ENCODE measurements around the gene LTBP3.

The LTBP3 gene

GRCh38 chr11:65585396-65586246 lies 27.5 kb upstream of the LTBP3 start:
- DNase-seq (ENCODE audit: low spot score), result no peak

GRCh38 chr11:65584723-65585171 lies 26.6 kb upstream of the LTBP3 start:
- DNase-seq (ENCODE audit: low spot score), result no peak

GRCh38 chr11:65584106-65584505 lies 25.9 kb upstream of the LTBP3 start:
- DNase-seq (ENCODE audit: low spot score), result no peak

GRCh38 chr11:65583589-65583988 lies 25.4 kb upstream of the LTBP3 start:
- no peak for DNase-seq (ENCODE audit: low spot score)

- no peak for DNase-seq (ENCODE audit: low spot score)
Measured at GRCh38 chr11:65581928-65582327, 23.8 kb upstream of the LTBP3 start.

GRCh38 chr11:65580756-65581155 lies 22.6 kb upstream of the LTBP3 start:
- no peak for DNase-seq (ENCODE audit: low spot score)

- DNase-seq (ENCODE audit: low spot score), result no peak
Measured at GRCh38 chr11:65580031-65580692, 22.0 kb upstream of the LTBP3 start.

GRCh38 chr11:65579291-65579690 lies 21.1 kb upstream of the LTBP3 start:
- DNase-seq (ENCODE audit: low spot score), result no peak

- no peak for DNase-seq (ENCODE audit: low spot score)
Measured at GRCh38 chr11:65578667-65579066, 20.5 kb upstream of the LTBP3 start.

GRCh38 chr11:65578134-65578533 lies 20.0 kb upstream of the LTBP3 start:
- DNase-seq (ENCODE audit: low spot score), result no peak

GRCh38 chr11:65577756-65578109 lies 19.6 kb upstream of the LTBP3 start:
- DNase-seq (ENCODE audit: low spot score), result no peak

- peak; percentile 89 for DNase-seq (ENCODE audit: low spot score)
Measured at GRCh38 chr11:65576867-65577755, 19.0 kb upstream of the LTBP3 start.

- DNase-seq (ENCODE audit: low spot score), result no peak
Measured at GRCh38 chr11:65576232-65576866, 18.2 kb upstream of the LTBP3 start.

- peak; percentile 88 for DNase-seq (ENCODE audit: low spot score)
Measured at GRCh38 chr11:65575568-65576231, 17.5 kb upstream of the LTBP3 start, which contains the start of gene EHBP1L1. EHBP1L1 (plus strand) TSS chr11:65576053; CDS start chr11:65576303, 250 bp downstream.

GRCh38 chr11:65574811-65575567 lies 16.8 kb upstream of the LTBP3 start:
- DNase-seq (ENCODE audit: low spot score), result no peak

GRCh38 chr11:65574109-65574810 lies 16.1 kb upstream of the LTBP3 start:
- peak; percentile 98 for DNase-seq (ENCODE audit: low spot score)

GRCh38 chr11:65573391-65574079 lies 15.4 kb upstream of the LTBP3 start:
- no peak for DNase-seq (ENCODE audit: low spot score)

- DNase-seq (ENCODE audit: low spot score), result peak; percentile 88
Measured at GRCh38 chr11:65572356-65573051, 14.3 kb upstream of the LTBP3 start, which contains the start of gene FAM89B. FAM89B (plus strand) TSS chr11:65572538; CDS start chr11:65572670, 132 bp downstream.

Data from AG08396 (cell line).